ENCODE measurements around the gene PSMA7. TPM values are rescaled to one million over a fixed set of nuclear protein-coding genes. Genes with fewer than 3 reads are reported as not detected.

The PSMA7 gene
- total and polyA plus RNA-seq, 2 donors (not counting 1 experiment from before 2014, with no cell fraction given): 140 to 252 TPM

GRCh38 chr20:62181808-62182207 is 38.6 kb upstream of the PSMA7 start:
- peak overlapping the region; percentile 93 for H2AFZ ChIP-seq (ENCODE audit: insufficient read depth, low read depth, low read length, poor library complexity, severe bottlenecking)
- H3K4me3 Mint-ChIP-seq: peak overlapping the region; percentile 97
- TF ChIP-seq CTCF (IDR thresholded peaks at IDR 0.05) (no peak), EZH2 (IDR thresholded peaks at IDR 0.05; ENCODE audit: borderline replicate concordance, insufficient read depth, low read depth, low read length, poor library complexity, severe bottlenecking) (no peak)

GRCh38 chr20:62179162-62179504 is 35.9 kb upstream of the PSMA7 start:
- Mint-ChIP-seq H3K9me3 (ENCODE audit: insufficient read depth) (no peaks in the 10 kb centered on the region), H3K27ac (no peak overlapping the region), H3K4me1 (peaks cover 19% of the 10 kb centered on the region), H3K4me3 (no peak overlapping the region), H3K27me3 (no peaks in the 10 kb centered on the region)
- Histone ChIP-seq H3K27me3 (replicated peaks in 1 of 4; ENCODE audit: control extremely low read depth in 1 of 4, control insufficient read depth in 3 of 4, insufficient read depth in 4 of 4, low read length in 3 of 4) (no peaks in the 10 kb centered on the region), H3K4me2 (replicated peaks; ENCODE audit: low read depth, low read length, poor library complexity, severe bottlenecking) (no peak overlapping the region), H3K9ac (ENCODE audit: low read length) (no peak overlapping the region), H3K4me3 (ENCODE audit: control extremely low read depth in 1 of 5, extremely low read depth in 1 of 5, insufficient read depth in 1 of 5, low read depth in 2 of 5, low read length in 4 of 5) (no peak overlapping the region), H3K4me1 (ENCODE audit: control insufficient read depth in 2 of 2, insufficient read depth in 2 of 2, low read length in 2 of 2) (peaks cover 13 to 15% of the 10 kb centered on the region in 2 donors), H4K20me1 (ENCODE audit: control insufficient read depth, insufficient read depth, low read length, poor library complexity, severe bottlenecking) (no peaks in the 10 kb centered on the region), H3K27ac (ENCODE audit: low read length in 2 of 2) (no peak overlapping the region), H3K36me3 (replicated peaks in 1 of 2; ENCODE audit: control extremely low read depth in 1 of 2, control insufficient read depth in 1 of 2, extremely low read depth in 1 of 2, insufficient read depth in 2 of 2, low read length in 1 of 2) (no peaks in the 10 kb centered on the region), H2AFZ (ENCODE audit: insufficient read depth, low read depth, low read length, poor library complexity, severe bottlenecking) (no peak overlapping the region), H3K79me2 (ENCODE audit: control insufficient read depth, insufficient read depth, low read length) (peaks cover 20% of the 10 kb centered on the region), H3K9me3 (ENCODE audit: control extremely low read depth in 1 of 3, control insufficient read depth in 2 of 3, insufficient read depth in 1 of 3, low read length in 2 of 3) (no peaks in the 10 kb centered on the region)
- POLR2A ChIA-PET: no interaction called here
- DNase-seq: no peak
- 98% methylated on average over 13 of the region's 14 CpGs for WGBS (ENCODE audit: insufficient coverage)
- no peak for ATAC-seq (ENCODE audit: low read depth)
- intact Hi-C loops (cut with micrococcal nuclease): no loop called here
- CTCF ChIA-PET: no interaction called here
- TF ChIP-seq CTCF (IDR thresholded peaks at IDR 0.05) (no peak), EZH2 (IDR thresholded peaks at IDR 0.05; ENCODE audit: borderline replicate concordance, insufficient read depth, low read depth, low read length, poor library complexity, severe bottlenecking) (no peak)

More at GRCh38 chr20:62181808-62182207, 38.6 kb upstream of the PSMA7 start:
- H3K4me1 ChIP-seq (ENCODE audit: control insufficient read depth in 2 of 2, insufficient read depth in 2 of 2, low read length in 2 of 2): peaks cover 13 to 18% of the 10 kb centered on the region in 2 donors
- CTCF ChIA-PET: interaction anchor here (0.6 kb wide), 2 partner anchors 14 to 157 kb away, joined by 3 read pairs; no protein-coding TSS in a partner anchor
- H3K4me3 ChIP-seq (ENCODE audit: control extremely low read depth in 1 of 5, extremely low read depth in 1 of 5, insufficient read depth in 1 of 5, low read depth in 2 of 5, low read length in 4 of 5): peak overlapping the region in 1 of 5 experiments; percentile 84
- peaks cover 9% of the 10 kb centered on the region for H4K20me1 ChIP-seq (ENCODE audit: control insufficient read depth, insufficient read depth, low read length, poor library complexity, severe bottlenecking)
- Mint-ChIP-seq H3K27me3 (no peaks in the 10 kb centered on the region), H3K9me3 (ENCODE audit: insufficient read depth) (no peaks in the 10 kb centered on the region), H3K4me1 (peaks cover 30% of the 10 kb centered on the region), H3K27ac (peak overlapping the region; percentile 98)
- no peaks in the 10 kb centered on the region for H3K27me3 ChIP-seq (replicated peaks in 1 of 4; ENCODE audit: control extremely low read depth in 1 of 4, control insufficient read depth in 3 of 4, insufficient read depth in 4 of 4, low read length in 3 of 4)
- no peaks in the 10 kb centered on the region for H3K9me3 ChIP-seq (ENCODE audit: control extremely low read depth in 1 of 3, control insufficient read depth in 2 of 3, insufficient read depth in 1 of 3, low read length in 2 of 3)
- WGBS (ENCODE audit: insufficient coverage): no CpG with 5 or more reads among the region's 2 CpGs
- POLR2A ChIA-PET: no interaction called here
- H3K36me3 ChIP-seq (replicated peaks in 1 of 2; ENCODE audit: control extremely low read depth in 1 of 2, control insufficient read depth in 1 of 2, extremely low read depth in 1 of 2, insufficient read depth in 2 of 2, low read length in 1 of 2): no peaks in the 10 kb centered on the region
- DNase-seq (no peak), ATAC-seq (ENCODE audit: low read depth) (no peak)
- peak overlapping the region; percentile 96 for H3K4me2 ChIP-seq (replicated peaks; ENCODE audit: low read depth, low read length, poor library complexity, severe bottlenecking)
- peaks cover 41% of the 10 kb centered on the region for H3K79me2 ChIP-seq (ENCODE audit: control insufficient read depth, insufficient read depth, low read length)
- peak overlapping the region; percentile 95 for H3K9ac ChIP-seq (ENCODE audit: low read length)
- intact Hi-C loops (cut with micrococcal nuclease): loop anchor here (1.0 to 5.0 kb wide), 6 partner anchors 39 to 770 kb away; partner anchors contain the start of genes ADRM1, LSM14B, OSBPL2 and PSMA7
- peak overlapping the region in 1 of 2 donors; percentile 97 for H3K27ac ChIP-seq (ENCODE audit: low read length in 2 of 2)
